Prostate gland (tissue), 2 donors: Measurements from ENCODE around the gene DYNLT2B.

Source experiments
- POLR2A ChIP-seq: fragments of 450-650 bp; IDR thresholded peaks from one replicate; pipeline ENCODE4 v1.6.1; 2016; ENCODE audit warnings: antibody characterized with exemption, mild to moderate bottlenecking
- POLR2AphosphoS5 ChIP-seq: sonication (generic); formaldehyde crosslinking; IDR thresholded peaks from one replicate; pipeline ENCODE4 v1.6.1; 2017; ENCODE audit warnings: antibody characterized with exemption
- TF ChIP-seq, protein P1 (sequence below), 4 experiments: fragments of 200-600 bp in 2 of 4; fragments of 450-650 bp in 2 of 4; sonication (generic) in 2 of 4; IDR thresholded peaks; 1 replicate in 3 of 4; 2 replicates in 1 of 4; pipeline ENCODE4 v1.5.1; 2016 to 2019; ENCODE audit warnings: antibody characterized with exemption in 4 of 4, mild to moderate bottlenecking in 2 of 4, moderate library complexity in 2 of 4

DNA sequence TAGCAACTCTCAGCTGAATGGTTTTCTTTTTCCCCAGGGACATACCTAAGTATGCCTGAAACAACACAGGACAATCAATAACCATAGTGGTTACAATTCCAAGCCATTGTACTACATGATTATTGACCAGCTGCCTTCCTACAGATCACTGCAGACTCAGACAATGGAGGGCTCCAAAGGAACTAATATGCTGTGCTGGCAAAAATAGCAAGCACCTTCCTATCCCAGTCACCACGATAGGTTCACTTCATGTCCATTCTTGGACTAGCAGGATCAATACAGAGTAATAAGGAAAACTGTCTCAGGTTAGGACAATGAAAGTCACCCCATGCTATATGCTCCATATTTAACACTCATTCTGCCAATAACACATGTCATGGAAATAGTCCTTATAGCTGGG is 37.6 kb upstream of the DYNLT2B start:
- TF ChIP-seq POLR2A (no peak), POLR2AphosphoS5 (no peak)
- TF ChIP-seq, protein P1, sequence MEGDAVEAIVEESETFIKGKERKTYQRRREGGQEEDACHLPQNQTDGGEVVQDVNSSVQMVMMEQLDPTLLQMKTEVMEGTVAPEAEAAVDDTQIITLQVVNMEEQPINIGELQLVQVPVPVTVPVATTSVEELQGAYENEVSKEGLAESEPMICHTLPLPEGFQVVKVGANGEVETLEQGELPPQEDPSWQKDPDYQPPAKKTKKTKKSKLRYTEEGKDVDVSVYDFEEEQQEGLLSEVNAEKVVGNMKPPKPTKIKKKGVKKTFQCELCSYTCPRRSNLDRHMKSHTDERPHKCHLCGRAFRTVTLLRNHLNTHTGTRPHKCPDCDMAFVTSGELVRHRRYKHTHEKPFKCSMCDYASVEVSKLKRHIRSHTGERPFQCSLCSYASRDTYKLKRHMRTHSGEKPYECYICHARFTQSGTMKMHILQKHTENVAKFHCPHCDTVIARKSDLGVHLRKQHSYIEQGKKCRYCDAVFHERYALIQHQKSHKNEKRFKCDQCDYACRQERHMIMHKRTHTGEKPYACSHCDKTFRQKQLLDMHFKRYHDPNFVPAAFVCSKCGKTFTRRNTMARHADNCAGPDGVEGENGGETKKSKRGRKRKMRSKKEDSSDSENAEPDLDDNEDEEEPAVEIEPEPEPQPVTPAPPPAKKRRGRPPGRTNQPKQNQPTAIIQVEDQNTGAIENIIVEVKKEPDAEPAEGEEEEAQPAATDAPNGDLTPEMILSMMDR (IDR thresholded peaks at IDR 0.05): no peak
